ENCODE data around the gene WHRN.

DNA sequence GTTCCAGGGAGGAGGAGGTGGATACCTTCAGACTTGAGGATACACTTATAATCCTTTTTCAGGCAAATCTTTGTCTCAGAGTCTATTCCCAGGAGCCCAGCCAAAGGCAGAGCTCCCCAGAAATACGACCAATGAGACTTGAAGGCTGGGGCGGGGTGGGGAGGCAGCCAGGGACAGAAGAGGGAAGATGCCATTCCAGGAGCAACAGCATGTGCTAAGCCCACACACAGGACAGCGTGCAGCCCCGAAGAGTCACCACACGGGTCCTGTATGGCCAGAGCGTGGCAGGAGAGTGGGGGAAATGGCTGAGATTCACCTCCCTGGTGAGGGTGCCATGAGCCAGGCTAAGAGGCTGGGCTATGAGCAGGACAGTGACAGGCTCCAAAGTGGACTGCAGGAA lies 35.2 kb downstream of the WHRN start:
- TF ChIP-seq POLR2AphosphoS5 (IDR thresholded peaks at IDR 0.05; ENCODE audit: insufficient read depth in 1 of 2, low read depth in 1 of 2) = no peak
- TF ChIP-seq CTCF (IDR thresholded peaks at IDR 0.05) = no peak
